Measurements from ENCODE around the gene RSPO1. TPM values are rescaled to one million over a fixed set of nuclear protein-coding genes. Genes with fewer than 3 reads are reported as not detected.
"Not testable (repeated sequence)": the region's sequence is repeated elsewhere in the genome, so short reads cannot be mapped to it uniquely, and the experiment has no call there.

RSPO1 gene
- total RNA-seq, 1 donor from 2014 or later = 9.1 TPM

- peak overlapping the region; percentile 74 for H3K4me3 ChIP-seq
- intact Hi-C loops (cut with DNase I) = no loop called here
- peaks cover 17% of the 10 kb centered on the region for H3K4me1 ChIP-seq
- TF ChIP-seq CTCF (IDR thresholded peaks at IDR 0.05) = no peak
- H3K27ac ChIP-seq = peak overlapping the region; percentile 85
- ATAC-seq = no peak
- no peak for DNase-seq
- H3K36me3 ChIP-seq = peaks cover 25% of the 10 kb centered on the region
- no peaks in the 10 kb centered on the region for H3K9me3 ChIP-seq
- H3K27me3 ChIP-seq = no peaks in the 10 kb centered on the region
These were observed 38.5 kb downstream of the RSPO1 start for GRCh38 chr1:37596182-37596667.

- H3K9me3 ChIP-seq = no peaks in the 10 kb centered on the region
- peaks cover 17% of the 10 kb centered on the region for H3K4me1 ChIP-seq
- peak within 1 kb of the TSS; percentile 85 for H3K27ac ChIP-seq
- H3K36me3 ChIP-seq = peaks cover 31% of the 10 kb centered on the region
- no peak for TF ChIP-seq CTCF (IDR thresholded peaks at IDR 0.05)
- DNase-seq (peak; percentile 99), ATAC-seq (peak; percentile 100)
- intact Hi-C loops (cut with DNase I) = no loop called here
- peak within 1 kb of the TSS; percentile 74 for H3K4me3 ChIP-seq
- no peaks in the 10 kb centered on the region for H3K27me3 ChIP-seq
These were observed 39.1 kb downstream of the RSPO1 start, which contains the start of gene GNL2 for GRCh38 chr1:37595440-37596181. Gene GNL2 (minus strand): TSS chr1:37595937. CDS start chr1:37595822, 115 bp downstream.

- peaks cover 17% of the 10 kb centered on the region for H3K4me1 ChIP-seq
- ATAC-seq (no peak), DNase-seq (no peak)
- no peak overlapping the region for H3K4me3 ChIP-seq
- H3K36me3 ChIP-seq = peaks cover 50% of the 10 kb centered on the region
- H3K27ac ChIP-seq = no peak overlapping the region
- intact Hi-C loops (cut with DNase I) = no loop called here
- H3K27me3 ChIP-seq = no peaks in the 10 kb centered on the region
- H3K9me3 ChIP-seq = no peaks in the 10 kb centered on the region
- no peak for TF ChIP-seq CTCF (IDR thresholded peaks at IDR 0.05)
These were observed 41.0 kb downstream of the RSPO1 start for GRCh38 chr1:37593726-37594125.

GRCh38 chr1:37588939-37589338 lies 45.8 kb downstream of the RSPO1 start:
- peaks cover 95% of the 10 kb centered on the region for H3K36me3 ChIP-seq
- H3K9me3 ChIP-seq = no peaks in the 10 kb centered on the region
- ATAC-seq = no peak
- no peak overlapping the region for H3K4me3 ChIP-seq
- no peaks in the 10 kb centered on the region for H3K27me3 ChIP-seq
- TF ChIP-seq CTCF (IDR thresholded peaks at IDR 0.05) = no peak
- H3K27ac ChIP-seq = no peak overlapping the region
- no peak for DNase-seq
- intact Hi-C loops (cut with DNase I) = no loop called here
- H3K4me1 ChIP-seq = peaks cover 3% of the 10 kb centered on the region

GRCh38 chr1:37584544-37584943 lies 50.1 kb downstream of the RSPO1 start:
- DNase-seq; H3K4me3 ChIP-seq; H3K27ac ChIP-seq; H3K27me3 ChIP-seq; H3K9me3 ChIP-seq; H3K4me1 ChIP-seq; ATAC-seq; intact Hi-C loops (cut with DNase I): not testable (repeated sequence)
- H3K36me3 ChIP-seq = peaks cover 98% of the 10 kb centered on the region

GRCh38 chr1:37575692-37576091 lies 59.0 kb downstream of the RSPO1 start:
- Histone ChIP-seq H3K9me3 (no peaks in the 10 kb centered on the region), H3K27me3 (no peaks in the 10 kb centered on the region), H3K27ac (no peak overlapping the region), H3K4me3 (no peak overlapping the region), H3K36me3 (peaks cover 97% of the 10 kb centered on the region), H3K4me1 (no peaks in the 10 kb centered on the region)
- intact Hi-C loops (cut with DNase I) = no loop called here
- ATAC-seq = no peak
- no peak for DNase-seq
- TF ChIP-seq CTCF (IDR thresholded peaks at IDR 0.05) = no peak
